Mesodermal cell (in vitro differentiated cells): ENCODE results near the gene SUMF2.
"Not testable (repeated sequence)": the region's sequence is repeated elsewhere in the genome, so short reads cannot be mapped to it uniquely, and the experiment has no call there.

Source experiments
- H3K27ac ChIP-seq: 2 replicates; pipeline ENCODE4 v1.7.0; 2013; ENCODE audit warnings: mild to moderate bottlenecking, low read depth, low read length, moderate library complexity; ENCODE audit not compliant: severe bottlenecking
- H3K36me3 ChIP-seq: 2 replicates; pipeline ENCODE4 v1.7.1; 2013; ENCODE audit warnings: mild to moderate bottlenecking, low read length, moderate library complexity; ENCODE audit not compliant: control insufficient read depth, insufficient read depth
- H3K4me1 ChIP-seq: one replicate; pipeline ENCODE4 v1.7.1; 2013; ENCODE audit warnings: mild to moderate bottlenecking, low read length; ENCODE audit not compliant: insufficient read depth, control insufficient read depth, poor library complexity, severe bottlenecking
- H3K4me3 ChIP-seq: 2 replicates; pipeline ENCODE4 v1.7.0; 2013; ENCODE audit warnings: low read length, control low read depth, mild to moderate bottlenecking; ENCODE audit not compliant: insufficient read depth, poor library complexity, severe bottlenecking; ENCODE audit errors: extremely low read depth
- H3K9me3 ChIP-seq: 2 replicates; pipeline ENCODE4 v1.7.1; 2013; ENCODE audit warnings: mild to moderate bottlenecking, low read length, moderate library complexity; ENCODE audit not compliant: control insufficient read depth
- WGBS, 2 experiments: methylation state at CpG; one replicate each; pipeline ENCODE4 v1.1.5; 2013; ENCODE audit warnings: missing lambda C conversion rate in 2 of 2; ENCODE audit not compliant: insufficient coverage in 2 of 2; 5-methylcytosine and 5-hydroxymethylcytosine counted together

The SUMF2 gene

DNA sequence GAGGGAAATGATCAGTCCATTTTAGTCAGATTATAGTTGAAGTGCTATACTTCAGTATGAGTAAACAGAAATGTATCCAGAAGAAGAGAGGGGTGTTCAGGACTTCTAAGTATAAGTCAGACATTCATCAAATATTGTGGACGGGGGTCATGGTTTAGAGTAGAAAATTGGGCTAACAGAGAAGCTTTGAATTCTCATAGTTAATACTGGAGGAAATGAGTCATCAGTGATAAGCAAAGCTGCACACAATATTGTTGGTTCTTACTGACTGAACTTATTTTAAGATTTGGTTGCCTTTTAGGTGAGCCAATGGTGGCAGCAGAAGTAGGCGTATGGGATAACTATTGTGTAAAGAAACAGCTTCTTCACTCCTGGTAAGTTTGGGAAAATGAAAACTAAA lies 1.7 kb upstream of the SUMF2 start:
- WGBS, 2 experiments, result 83% methylated on average over 2 of the region's 2 CpGs; no CpG with 5 or more reads in 1 of the 2 experiments
- Histone ChIP-seq H3K9me3 (no peaks in the 10 kb centered on the region), H3K4me3 (no peak overlapping the region), H3K36me3 (peaks cover 58% of the 10 kb centered on the region), H3K4me1 (peaks cover 42% of the 10 kb centered on the region), H3K27ac (peak overlapping the region; percentile 88)

DNA sequence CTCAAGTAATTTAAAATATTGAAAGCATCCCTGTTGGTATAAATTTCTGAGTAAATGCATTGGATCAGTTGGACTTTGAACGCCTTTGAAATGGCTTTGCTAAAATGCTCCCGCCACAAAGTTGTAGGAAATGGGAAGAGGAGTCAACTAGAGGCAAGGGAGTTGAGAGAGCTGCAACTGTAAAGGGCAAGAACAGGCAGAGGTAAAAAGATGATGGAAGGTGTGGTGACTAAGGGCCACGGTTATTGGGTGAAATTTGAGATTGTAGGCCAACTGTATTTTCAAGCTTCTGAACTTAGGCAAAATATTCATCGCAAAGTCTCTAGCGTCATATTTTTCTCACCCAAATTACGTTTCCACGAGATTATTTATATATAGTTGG lies 595 bp upstream of the SUMF2 start:
- Histone ChIP-seq H3K4me3 (no peak overlapping the region), H3K9me3 (no peaks in the 10 kb centered on the region), H3K4me1 (peaks cover 39% of the 10 kb centered on the region), H3K36me3 (peaks cover 53% of the 10 kb centered on the region), H3K27ac (peak overlapping the region; percentile 88)
- WGBS, 2 experiments, result 91 to 94% methylated on average over 3 of the region's 7 CpGs

DNA sequence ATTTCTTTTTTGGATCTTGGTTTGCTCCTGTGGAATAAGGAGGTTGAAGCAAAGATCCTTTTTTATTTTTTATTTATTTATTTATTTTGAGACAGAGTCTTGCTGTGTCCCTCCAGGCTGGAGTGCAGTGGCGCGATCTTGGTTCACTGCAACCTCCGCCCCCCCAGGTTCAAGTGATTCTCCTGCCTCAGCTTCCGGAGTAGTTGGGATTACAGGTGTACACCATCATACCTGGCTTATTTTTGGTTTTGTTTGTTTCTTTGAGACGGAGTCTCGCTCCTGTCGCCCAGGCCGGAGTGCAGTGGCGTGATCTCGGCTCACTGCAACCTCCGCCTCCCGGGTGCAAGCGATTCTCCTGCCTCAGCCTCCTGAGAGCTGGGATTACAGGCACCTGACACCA lies 2.3 kb downstream of the SUMF2 start:
- Histone ChIP-seq H3K36me3 (peaks cover 54% of the 10 kb centered on the region), H3K4me1 (peaks cover 17% of the 10 kb centered on the region)
- not testable (repeated sequence) for H3K9me3 ChIP-seq, H3K4me3 ChIP-seq, H3K27ac ChIP-seq
- WGBS, 2 experiments, result 94 to 97% methylated on average over 12 to 13 of the region's 13 CpGs

DNA sequence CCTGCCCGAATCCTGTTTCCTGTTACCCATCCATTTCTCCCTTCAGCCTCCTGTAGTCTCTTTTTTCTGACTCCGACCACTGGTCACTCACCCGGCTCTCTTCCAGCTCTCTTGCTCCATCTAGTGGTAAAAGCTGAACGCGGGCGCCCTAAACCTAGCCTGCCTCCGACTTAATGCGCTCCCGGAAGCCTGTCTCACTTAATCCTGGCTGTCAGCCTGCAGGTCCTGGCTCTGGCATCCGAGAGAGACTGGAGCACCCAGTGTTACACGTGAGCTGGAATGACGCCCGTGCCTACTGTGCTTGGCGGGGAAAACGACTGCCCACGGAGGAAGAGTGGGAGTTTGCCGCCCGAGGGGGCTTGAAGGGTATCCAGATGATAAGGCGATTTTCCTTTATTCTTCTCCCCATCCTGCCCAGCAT lies 10.3 kb downstream of the SUMF2 start:
- Histone ChIP-seq H3K4me3 (no peak overlapping the region), H3K27ac (no peak overlapping the region), H3K4me1 (no peaks in the 10 kb centered on the region), H3K36me3 (peaks cover 63% of the 10 kb centered on the region), H3K9me3 (no peaks in the 10 kb centered on the region)
- 28 to 41% methylated on average over 16 to 19 of the region's 19 CpGs for WGBS, 2 experiments

DNA sequence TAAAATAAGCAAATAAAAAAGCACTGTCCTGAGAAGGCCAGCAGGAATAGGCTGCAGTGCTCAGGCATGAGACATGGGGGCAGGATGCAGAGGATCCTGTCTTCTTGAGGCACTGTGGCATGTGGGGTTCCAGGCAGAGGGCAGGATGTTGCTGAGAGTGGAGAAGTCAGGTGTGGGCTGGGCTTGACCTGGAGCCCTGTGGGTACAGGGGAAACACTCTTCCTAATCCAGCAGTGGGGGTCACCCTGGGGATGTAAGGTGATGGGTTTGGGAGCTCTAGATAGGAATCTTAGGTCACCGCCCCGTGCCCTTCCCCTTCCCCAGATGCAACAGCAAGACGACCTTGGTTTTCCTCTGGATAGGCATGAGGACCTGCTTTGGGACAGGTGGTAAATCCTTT lies 13.6 kb downstream of the SUMF2 start:
- Histone ChIP-seq H3K4me3 (no peak overlapping the region), H3K9me3 (no peaks in the 10 kb centered on the region), H3K36me3 (peaks cover 52% of the 10 kb centered on the region), H3K4me1 (no peaks in the 10 kb centered on the region), H3K27ac (no peak overlapping the region)
- no CpG with 5 or more reads among the region's 3 CpGs for WGBS, 2 experiments

DNA sequence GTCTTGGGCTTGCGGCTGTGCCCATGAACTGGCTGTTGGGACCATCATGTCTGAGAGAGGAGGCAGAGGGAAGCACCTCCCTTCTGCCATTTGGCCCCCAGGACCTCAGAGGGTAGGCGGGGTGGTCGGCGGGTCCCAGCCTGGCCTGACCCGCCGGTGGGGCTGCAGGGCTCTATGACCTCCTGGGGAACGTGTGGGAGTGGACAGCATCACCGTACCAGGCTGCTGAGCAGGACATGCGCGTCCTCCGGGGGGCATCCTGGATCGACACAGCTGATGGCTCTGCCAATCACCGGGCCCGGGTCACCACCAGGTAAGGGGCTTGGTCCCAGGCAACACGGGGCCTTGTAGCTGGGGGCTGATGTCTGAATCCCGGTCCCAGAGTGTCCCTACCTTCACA lies 14.1 kb downstream of the SUMF2 start:
- WGBS, 2 experiments, result 95 to 96% methylated on average over 12 to 13 of the region's 16 CpGs
- Histone ChIP-seq H3K27ac (no peak overlapping the region), H3K4me1 (no peaks in the 10 kb centered on the region), H3K36me3 (peaks cover 47% of the 10 kb centered on the region), H3K4me3 (no peak overlapping the region), H3K9me3 (no peaks in the 10 kb centered on the region)

DNA sequence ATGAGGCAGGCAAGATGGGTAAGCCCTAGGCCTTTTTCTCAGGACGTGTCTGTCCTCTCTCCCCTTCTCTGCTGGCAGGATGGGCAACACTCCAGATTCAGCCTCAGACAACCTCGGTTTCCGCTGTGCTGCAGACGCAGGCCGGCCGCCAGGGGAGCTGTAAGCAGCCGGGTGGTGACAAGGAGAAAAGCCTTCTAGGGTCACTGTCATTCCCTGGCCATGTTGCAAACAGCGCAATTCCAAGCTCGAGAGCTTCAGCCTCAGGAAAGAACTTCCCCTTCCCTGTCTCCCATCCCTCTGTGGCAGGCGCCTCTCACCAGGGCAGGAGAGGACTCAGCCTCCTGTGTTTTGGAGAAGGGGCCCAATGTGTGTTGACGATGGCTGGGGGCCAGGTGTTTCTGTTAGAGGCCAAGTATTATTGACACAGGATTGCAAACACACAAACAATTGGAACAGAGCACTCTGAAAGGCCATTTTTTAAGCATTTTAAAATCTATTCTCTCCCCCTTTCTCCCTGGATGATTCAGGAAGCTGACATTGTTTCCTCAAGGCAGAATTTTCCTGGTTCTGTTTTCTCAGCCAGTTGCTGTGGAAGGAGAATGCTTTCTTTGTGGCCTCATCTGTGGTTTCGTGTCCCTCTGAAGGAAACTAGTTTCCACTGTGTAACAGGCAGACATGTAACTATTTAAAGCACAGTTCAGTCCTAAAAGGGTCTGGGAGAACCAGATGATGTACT lies 15.5 kb downstream of the SUMF2 start:
- 79 to 91% methylated on average over 7 to 8 of the region's 12 CpGs for WGBS, 2 experiments
- Histone ChIP-seq H3K9me3 (no peaks in the 10 kb centered on the region), H3K36me3 (peaks cover 45% of the 10 kb centered on the region), H3K4me1 (no peaks in the 10 kb centered on the region), H3K27ac (no peak overlapping the region), H3K4me3 (no peak overlapping the region)

DNA sequence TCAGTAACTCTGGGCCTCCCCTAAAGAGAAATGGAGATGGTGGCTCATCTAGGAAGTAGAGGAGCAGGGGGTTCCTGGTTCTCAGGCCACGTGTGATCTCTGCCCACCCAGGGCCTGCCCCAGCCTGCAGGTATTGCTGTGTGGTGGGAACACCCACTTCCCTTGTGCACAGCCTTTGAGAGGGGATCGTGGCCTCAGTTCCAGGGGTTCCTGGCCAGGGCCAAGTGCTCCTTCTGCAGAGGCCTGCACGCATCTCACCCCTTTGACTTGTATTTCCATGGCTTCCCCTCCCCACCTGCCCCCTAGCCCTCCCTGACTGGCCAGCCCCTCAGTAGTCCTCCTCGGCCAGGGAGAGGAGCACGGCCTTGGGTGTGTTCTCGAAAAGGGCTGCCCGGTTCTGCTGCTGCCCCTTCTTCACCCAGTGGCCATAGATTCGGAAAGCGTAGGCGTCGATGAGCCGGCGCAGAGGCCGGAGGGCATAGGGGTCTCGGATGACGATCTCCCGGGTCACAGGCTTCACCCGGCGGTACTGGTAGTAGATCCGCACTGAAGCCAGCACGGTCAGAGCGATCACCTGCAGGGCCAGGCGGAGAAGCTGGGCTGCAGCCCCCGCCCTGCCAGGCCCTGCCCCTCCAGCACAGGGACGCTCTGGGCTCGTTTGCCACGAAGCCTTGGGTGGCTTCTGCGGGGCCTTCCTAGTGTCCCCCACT lies 16.8 kb downstream of the SUMF2 start:
- 92 to 94% methylated on average over 26 to 27 of the region's 28 CpGs for WGBS, 2 experiments
- not testable (repeated sequence) for H3K4me3 ChIP-seq, H3K4me1 ChIP-seq

DNA sequence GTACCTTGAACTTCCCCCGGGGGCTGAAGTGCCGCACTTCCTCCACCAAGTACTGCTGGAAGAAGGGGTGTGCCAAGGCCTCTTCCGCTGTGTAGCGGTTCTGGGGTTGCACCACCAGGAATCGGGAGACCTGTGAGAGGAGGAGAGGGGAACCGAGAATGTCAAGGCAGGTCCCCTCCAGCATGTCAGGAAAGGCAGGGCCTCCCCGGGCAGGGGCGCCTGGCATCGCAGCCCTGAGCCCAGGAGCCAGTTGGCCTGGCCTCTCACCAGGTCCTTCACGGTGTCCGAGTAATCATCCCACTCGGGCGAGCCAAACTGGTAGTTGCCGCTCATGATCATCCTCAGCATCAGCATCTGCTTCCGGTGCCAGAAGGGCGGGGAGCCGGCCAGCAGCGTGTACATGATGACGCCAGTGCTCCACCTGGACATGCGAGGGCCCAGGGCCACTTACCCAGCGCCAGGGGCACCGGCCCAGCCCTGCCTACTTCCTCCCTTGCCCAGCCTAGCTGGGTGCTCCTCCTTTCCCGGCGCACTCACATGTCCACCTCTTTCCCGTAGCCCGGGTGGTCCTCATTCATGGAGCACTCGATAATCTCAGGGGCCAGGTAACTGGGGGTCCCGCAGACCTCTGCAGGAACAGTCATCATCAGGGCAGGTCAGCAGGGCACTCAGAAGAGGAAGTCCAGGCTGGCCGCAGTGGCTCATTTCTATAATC lies 17.7 kb downstream of the SUMF2 start:
- Histone ChIP-seq H3K27ac (no peak overlapping the region), H3K36me3 (peaks cover 34% of the 10 kb centered on the region), H3K4me1 (no peaks in the 10 kb centered on the region), H3K9me3 (no peaks in the 10 kb centered on the region), H3K4me3 (no peak overlapping the region)
- 97 to 98% methylated on average over 26 to 29 of the region's 29 CpGs for WGBS, 2 experiments

More for the DNA sequence above, 16.8 kb downstream of the SUMF2 start:
- H3K36me3 ChIP-seq, result peaks cover 41% of the 10 kb centered on the region
- not testable (repeated sequence) for H3K27ac ChIP-seq, H3K9me3 ChIP-seq

DNA sequence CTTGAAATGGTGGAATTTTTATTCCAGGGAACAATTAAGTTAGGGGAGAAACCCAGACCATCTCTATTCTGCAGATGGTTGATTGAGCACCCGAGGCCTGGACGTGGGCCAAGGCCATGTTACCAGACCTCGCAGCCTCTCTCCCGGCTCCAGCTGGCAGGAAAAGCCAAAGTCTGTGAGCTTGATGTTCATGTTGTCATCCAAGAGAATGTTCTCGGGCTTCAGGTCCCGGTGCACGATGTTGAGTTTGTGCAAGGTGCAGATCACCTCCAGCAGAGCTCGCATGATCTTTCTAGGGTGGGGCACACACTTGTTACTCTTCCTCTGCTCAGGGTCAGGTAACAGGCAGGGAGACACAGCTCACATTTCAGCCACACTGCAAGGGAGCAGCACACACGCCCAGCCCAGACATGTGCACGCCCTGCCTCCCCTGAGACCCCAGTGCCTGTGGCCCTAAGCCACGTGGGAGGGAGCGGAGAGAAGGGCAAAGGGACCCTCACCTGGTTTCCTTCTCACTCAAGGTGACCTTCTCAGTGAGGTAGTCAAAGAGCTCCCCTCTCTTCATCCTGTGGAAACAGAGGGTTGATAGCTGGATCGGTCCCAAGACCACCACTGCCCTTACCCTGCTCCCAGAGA lies 19.2 kb downstream of the SUMF2 start:
- WGBS, 2 experiments, result 97 to 98% methylated on average over 9 to 13 of the region's 13 CpGs
- H3K27ac ChIP-seq, result no peak overlapping the region

More for the DNA sequence above, 19.2 kb downstream of the SUMF2 start:
- H3K4me3 ChIP-seq, result no peak overlapping the region
- no peaks in the 10 kb centered on the region for H3K4me1 ChIP-seq
- peaks cover 23% of the 10 kb centered on the region for H3K36me3 ChIP-seq
- H3K9me3 ChIP-seq, result no peaks in the 10 kb centered on the region
